Retina (tissue), 1 donor: Measurements from ENCODE around the gene EMC10.

Experiments used
- DNase-seq: peaks from one replicate; pipeline ENCODE4 v3.0.0-alpha.2; 2016

EMC10 gene

GRCh38 chr19:50480281-50481111 lies 4.2 kb downstream of the EMC10 start:
- no peak for DNase-seq

GRCh38 chr19:50481351-50482149 lies 5.2 kb downstream of the EMC10 start:
- DNase-seq: no peak

- no peak for DNase-seq
These were observed 6.1 kb downstream of the EMC10 start for GRCh38 chr19:50482271-50482855.

- DNase-seq: no peak
These were observed 6.6 kb downstream of the EMC10 start for GRCh38 chr19:50482916-50483315.

GRCh38 chr19:50485284-50485955 lies 9.1 kb downstream of the EMC10 start:
- no peak for DNase-seq

GRCh38 chr19:50486823-50487515 lies 10.7 kb downstream of the EMC10 start:
- DNase-seq: no peak

- no peak for DNase-seq
These were observed 12.3 kb downstream of the EMC10 start for GRCh38 chr19:50488389-50489194.

GRCh38 chr19:50489461-50490011 lies 13.2 kb downstream of the EMC10 start:
- DNase-seq: no peak

- no peak for DNase-seq
These were observed 14.1 kb downstream of the EMC10 start for GRCh38 chr19:50490411-50490811.

GRCh38 chr19:50490991-50491472 lies 14.7 kb downstream of the EMC10 start:
- DNase-seq: no peak

GRCh38 chr19:50492303-50493052 lies 16.2 kb downstream of the EMC10 start:
- peak; percentile 61 for DNase-seq

GRCh38 chr19:50493171-50493570 lies 16.9 kb downstream of the EMC10 start:
- DNase-seq: no peak

- no peak for DNase-seq
These were observed 18.1 kb downstream of the EMC10 start for GRCh38 chr19:50494186-50495019.

GRCh38 chr19:50495020-50495531 lies 18.8 kb downstream of the EMC10 start:
- no peak for DNase-seq

GRCh38 chr19:50496189-50497021 lies 20.1 kb downstream of the EMC10 start:
- peak; percentile 84 for DNase-seq

- DNase-seq: no peak
These were observed 20.7 kb downstream of the EMC10 start for GRCh38 chr19:50497022-50497405.

GRCh38 chr19:50498219-50499056 lies 22.1 kb downstream of the EMC10 start:
- no peak for DNase-seq
